ENCODE measurements around the gene SLC16A4. TPM values are rescaled to one million over a fixed set of nuclear protein-coding genes. Genes with fewer than 3 reads are reported as not detected.
A peak's percentile ranks its signal among the peaks of the same experiment; 100 is the strongest.
"Not testable (repeated sequence)": the region's sequence is repeated elsewhere in the genome, so short reads cannot be mapped to it uniquely, and the experiment has no call there.

Gene SLC16A4
- total RNA-seq, 2 donors from 2014 or later = 0.79 to 2.0 TPM

DNA sequence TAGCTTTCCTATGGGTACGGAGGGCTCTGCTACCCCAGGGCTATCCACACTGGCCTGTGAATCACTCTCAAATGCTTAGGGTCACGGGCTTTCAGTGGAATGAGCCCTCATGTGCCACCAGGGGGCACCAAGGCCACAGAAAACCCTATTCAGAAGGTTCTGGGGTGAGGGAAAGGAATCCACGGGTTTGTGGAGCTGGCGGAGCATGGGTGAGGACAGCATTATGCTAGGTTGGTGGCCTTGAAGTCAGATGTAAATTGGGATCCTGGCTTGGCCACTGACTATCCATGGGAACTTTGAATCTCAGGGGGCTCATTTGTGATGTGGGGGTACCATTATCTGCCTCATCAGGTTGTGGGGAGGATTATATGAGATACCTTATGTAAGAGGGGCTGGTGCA lies 21.8 kb upstream of the SLC16A4 start:
- Histone ChIP-seq H3K27ac (no peak overlapping the region), H3K9me3 (no peaks in the 10 kb centered on the region), H3K4me1 (no peaks in the 10 kb centered on the region), H3K9ac (ENCODE audit: low read depth in 2 of 2, low read length in 2 of 2) (no peak overlapping the region), H3K36me3 (no peaks in the 10 kb centered on the region), H3K4me3 (no peak overlapping the region), H3K27me3 (no peaks in the 10 kb centered on the region)
- peak; percentile 68 for DNase-seq
- TF ChIP-seq, protein P1, sequence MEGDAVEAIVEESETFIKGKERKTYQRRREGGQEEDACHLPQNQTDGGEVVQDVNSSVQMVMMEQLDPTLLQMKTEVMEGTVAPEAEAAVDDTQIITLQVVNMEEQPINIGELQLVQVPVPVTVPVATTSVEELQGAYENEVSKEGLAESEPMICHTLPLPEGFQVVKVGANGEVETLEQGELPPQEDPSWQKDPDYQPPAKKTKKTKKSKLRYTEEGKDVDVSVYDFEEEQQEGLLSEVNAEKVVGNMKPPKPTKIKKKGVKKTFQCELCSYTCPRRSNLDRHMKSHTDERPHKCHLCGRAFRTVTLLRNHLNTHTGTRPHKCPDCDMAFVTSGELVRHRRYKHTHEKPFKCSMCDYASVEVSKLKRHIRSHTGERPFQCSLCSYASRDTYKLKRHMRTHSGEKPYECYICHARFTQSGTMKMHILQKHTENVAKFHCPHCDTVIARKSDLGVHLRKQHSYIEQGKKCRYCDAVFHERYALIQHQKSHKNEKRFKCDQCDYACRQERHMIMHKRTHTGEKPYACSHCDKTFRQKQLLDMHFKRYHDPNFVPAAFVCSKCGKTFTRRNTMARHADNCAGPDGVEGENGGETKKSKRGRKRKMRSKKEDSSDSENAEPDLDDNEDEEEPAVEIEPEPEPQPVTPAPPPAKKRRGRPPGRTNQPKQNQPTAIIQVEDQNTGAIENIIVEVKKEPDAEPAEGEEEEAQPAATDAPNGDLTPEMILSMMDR (IDR thresholded peaks at IDR 0.05) = peak; percentile 60
- intact Hi-C loops (cut with DNase I) = loop anchor here (5.0 kb wide), 1 partner anchor 45 kb away; no protein-coding TSS in a partner anchor

DNA sequence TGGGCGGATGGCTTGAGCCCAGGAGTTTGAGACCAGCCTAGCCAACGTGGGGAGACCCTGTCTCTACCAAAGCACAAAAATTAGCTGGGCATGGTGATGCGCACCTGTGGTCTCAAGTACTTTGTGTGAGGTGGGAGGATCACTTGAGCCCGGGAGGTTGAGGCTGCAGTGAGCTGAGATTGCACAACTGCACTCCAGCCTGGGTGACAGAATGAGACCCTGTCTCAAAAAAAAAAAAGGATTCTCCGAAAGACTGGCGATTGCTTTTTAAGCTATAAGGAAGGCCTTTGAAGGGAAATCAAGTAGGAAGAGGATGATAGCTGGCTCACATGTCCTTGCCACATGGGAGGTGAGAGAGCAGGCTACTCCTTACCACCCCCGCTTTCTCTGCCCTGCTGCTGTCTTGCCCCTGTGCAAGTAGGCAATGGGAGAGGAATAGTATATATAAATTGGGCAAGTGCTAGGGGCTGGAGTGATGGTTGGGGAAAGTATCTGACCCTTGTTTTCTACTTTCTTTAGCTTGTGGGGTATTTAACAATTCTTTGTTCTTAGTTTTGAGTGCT lies 20.4 kb upstream of the SLC16A4 start:
- TF ChIP-seq, protein P1 (IDR thresholded peaks at IDR 0.05) = no peak
- Histone ChIP-seq H3K9ac (ENCODE audit: low read depth in 2 of 2, low read length in 2 of 2) (no peak overlapping the region), H3K4me1 (peaks cover 2% of the 10 kb centered on the region), H3K9me3 (no peaks in the 10 kb centered on the region), H3K4me3 (no peak overlapping the region), H3K27ac (no peak overlapping the region), H3K27me3 (no peaks in the 10 kb centered on the region), H3K36me3 (no peaks in the 10 kb centered on the region)
- intact Hi-C loops (cut with DNase I) = loop anchor here (5.0 kb wide), 1 partner anchor 46 kb away; no protein-coding TSS in a partner anchor
- no peak for DNase-seq

DNA sequence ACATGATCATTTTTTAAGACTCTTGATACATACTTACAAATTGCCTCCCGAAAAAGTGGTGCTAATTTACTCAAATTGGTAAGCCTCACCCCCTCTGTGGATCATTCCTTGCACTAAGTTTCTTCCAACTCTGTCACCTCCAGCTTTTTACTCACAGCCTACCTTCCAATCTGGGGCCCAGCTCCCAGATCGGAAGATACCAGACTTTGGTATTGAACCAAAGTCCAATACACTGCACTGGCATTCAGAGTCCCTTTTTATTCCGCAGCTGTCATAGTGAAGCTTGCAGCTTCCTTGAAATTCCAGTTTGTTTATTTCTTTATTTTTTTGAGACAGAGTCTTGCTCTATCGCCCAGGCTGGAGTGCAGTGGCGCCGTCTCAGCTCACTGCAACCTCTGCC lies 18.5 kb upstream of the SLC16A4 start:
- DNase-seq = no peak
- TF ChIP-seq, protein P1 (IDR thresholded peaks at IDR 0.05) = no peak
- no peaks in the 10 kb centered on the region for H3K27me3 ChIP-seq
- intact Hi-C loops (cut with DNase I) = loop anchor here (5.0 kb wide), 1 partner anchor 67 kb away; no protein-coding TSS in a partner anchor
- no peaks in the 10 kb centered on the region for H3K9me3 ChIP-seq
- peaks cover 6% of the 10 kb centered on the region for H3K4me1 ChIP-seq
- H3K9ac ChIP-seq (ENCODE audit: low read depth in 2 of 2, low read length in 2 of 2) = no peak overlapping the region
- peaks cover 2% of the 10 kb centered on the region for H3K36me3 ChIP-seq
- no peak overlapping the region for H3K4me3 ChIP-seq
- H3K27ac ChIP-seq = no peak overlapping the region

DNA sequence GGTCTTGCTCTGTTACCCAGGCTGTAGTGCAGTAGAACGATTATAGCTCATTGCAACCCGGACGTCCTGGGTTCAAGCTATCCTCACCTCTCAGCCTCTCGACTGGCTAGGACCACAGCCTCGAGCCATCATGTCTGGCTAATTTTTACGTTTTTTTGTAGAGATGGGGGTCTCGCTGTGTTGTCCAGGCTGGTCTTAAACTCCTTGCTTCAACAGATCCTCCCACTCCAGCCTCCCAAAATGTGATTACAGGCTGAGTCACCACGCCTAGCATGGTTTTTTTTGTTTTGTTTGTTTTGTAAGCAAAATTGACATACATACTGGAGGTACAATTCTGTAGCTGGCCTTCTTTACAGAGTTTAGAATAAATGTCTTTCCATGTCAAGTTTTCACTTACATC lies 17.7 kb upstream of the SLC16A4 start:
- Histone ChIP-seq H3K36me3 (peaks cover 10% of the 10 kb centered on the region), H3K4me1 (peaks cover 6% of the 10 kb centered on the region), H3K9ac (ENCODE audit: low read depth in 2 of 2, low read length in 2 of 2) (peak overlapping the region in 1 of 2 donors; percentile 99), H3K27ac (no peak overlapping the region), H3K4me3 (no peak overlapping the region), H3K27me3 (no peaks in the 10 kb centered on the region), H3K9me3 (no peaks in the 10 kb centered on the region)
- intact Hi-C loops (cut with DNase I) = loop anchor here (5.0 kb wide), 1 partner anchor 66 kb away; no protein-coding TSS in a partner anchor
- no peak for DNase-seq
- TF ChIP-seq, protein P1 (IDR thresholded peaks at IDR 0.05) = no peak

DNA sequence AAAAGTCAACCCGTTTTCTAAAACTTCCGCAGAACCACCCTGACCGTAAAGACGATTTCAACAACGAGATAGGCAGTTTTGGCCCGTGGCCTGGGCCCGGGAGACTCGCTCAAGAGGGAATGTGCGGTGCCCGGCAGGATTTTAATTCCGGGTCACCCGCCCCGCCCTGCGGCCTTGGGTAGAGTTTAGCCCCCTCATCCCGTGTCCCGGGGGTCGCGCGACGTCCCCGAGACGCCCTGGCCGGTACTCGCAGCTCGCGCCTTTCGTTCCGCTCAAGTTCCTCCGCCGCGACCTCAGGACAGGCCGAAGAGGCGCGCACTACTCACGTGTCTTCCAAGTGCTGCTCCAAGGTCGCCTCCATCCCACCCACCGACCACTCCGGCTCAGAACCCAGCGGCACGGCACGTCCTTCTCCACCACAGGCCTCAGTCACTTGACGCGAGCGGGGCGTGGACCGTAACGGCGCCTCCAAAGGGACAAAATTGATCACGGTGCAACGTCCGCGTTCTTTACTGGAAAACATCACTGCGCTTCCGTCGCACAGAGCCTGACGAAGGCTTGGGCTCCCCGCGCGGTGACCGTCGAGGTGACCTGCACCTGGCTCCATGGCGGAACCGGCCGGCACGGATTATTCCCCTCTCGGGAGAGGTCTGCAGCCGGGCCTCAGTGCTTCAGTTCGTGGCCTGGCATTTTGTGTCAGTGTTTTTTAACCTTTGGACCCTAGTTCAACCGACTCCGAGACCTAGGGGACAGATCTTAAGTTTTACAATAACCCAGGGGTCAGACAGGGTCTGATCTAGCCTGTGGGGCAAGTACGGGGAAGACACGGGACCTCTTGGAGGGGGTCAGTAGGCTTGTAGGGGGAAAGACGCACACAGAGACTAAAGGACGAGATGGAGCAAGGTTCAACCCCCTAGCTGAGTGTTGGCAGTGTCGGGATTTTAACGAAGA lies 16.7 kb upstream of the SLC16A4 start, which contains the start of gene LAMTOR5:
TSS of gene LAMTOR5 (minus strand) at position 435 of the 951 bp plus-strand sequence. CDS start at position 361, 74 bp downstream.
- H3K36me3 ChIP-seq = peaks cover 15% of the 10 kb centered on the region
- H3K9ac ChIP-seq (ENCODE audit: low read depth in 2 of 2, low read length in 2 of 2) = peak within 1 kb of the TSS; percentile 97 to 99
- H3K4me1 ChIP-seq = peaks cover 6% of the 10 kb centered on the region
- TF ChIP-seq, protein P1 (IDR thresholded peaks at IDR 0.05) = no peak
- no peaks in the 10 kb centered on the region for H3K27me3 ChIP-seq
- peak within 1 kb of the TSS; percentile 93 for H3K27ac ChIP-seq
- peak within 1 kb of the TSS; percentile 87 for H3K4me3 ChIP-seq
- intact Hi-C loops (cut with DNase I) = loop anchor here (5.0 kb wide), 1 partner anchor 65 kb away; no protein-coding TSS in a partner anchor
- DNase-seq = peak; percentile 97
- no peaks in the 10 kb centered on the region for H3K9me3 ChIP-seq

DNA sequence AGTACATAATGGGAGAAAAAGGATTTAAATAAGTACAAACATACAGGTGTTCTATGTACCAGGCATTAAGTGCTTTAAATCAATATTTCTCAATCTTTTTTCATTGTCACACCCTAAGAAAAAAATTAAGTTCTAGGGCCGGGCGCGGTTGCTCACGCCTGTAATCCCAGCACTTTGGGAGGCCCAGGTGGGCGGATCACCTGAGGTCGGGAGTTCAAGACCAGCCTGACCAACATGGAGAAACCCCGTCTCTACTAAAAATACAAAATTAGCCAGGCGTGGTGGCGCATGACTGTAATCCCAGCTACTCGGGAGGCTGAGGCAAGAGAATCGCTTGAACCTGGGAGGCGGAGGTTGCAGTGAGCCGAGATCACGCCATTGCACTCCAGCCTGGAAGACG lies 15.6 kb upstream of the SLC16A4 start:
- intact Hi-C loops (cut with DNase I) = loop anchor here (5.0 kb wide), 1 partner anchor 64 kb away; no protein-coding TSS in a partner anchor
- Histone ChIP-seq H3K36me3 (peaks cover 15% of the 10 kb centered on the region), H3K4me3 (peak overlapping the region; percentile 87), H3K9ac (ENCODE audit: low read depth in 2 of 2, low read length in 2 of 2) (peak overlapping the region; percentile 97 to 99)
- not testable (repeated sequence) for H3K4me1 ChIP-seq, DNase-seq, H3K27me3 ChIP-seq, H3K9me3 ChIP-seq, H3K27ac ChIP-seq
